Testis (tissue), 3 donors: ENCODE measurements around the gene ESRRB. TPM values are rescaled to one million over a fixed set of nuclear protein-coding genes. Genes with fewer than 3 reads are reported as not detected.

ENCODE experiments used
- DNase-seq: peaks from one replicate; pipeline ENCODE4 v3.0.0-alpha.2; 2019
- H3K27ac ChIP-seq, 2 donors: fragments of 200-600 bp; sonication (generic); one replicate each; pipeline ENCODE4 v1.5.1; 2019
- H3K27me3 ChIP-seq: fragments of 200-600 bp; sonication (generic); one replicate; pipeline ENCODE4 v1.5.1; 2019
- H3K36me3 ChIP-seq: fragments of 200-600 bp; sonication (generic); one replicate; pipeline ENCODE4 v1.5.1; 2017; ENCODE audit warnings: low read depth; ENCODE audit errors: missing control alignments
- H3K4me1 ChIP-seq: fragments of 200-600 bp; sonication (generic); one replicate; pipeline ENCODE4 v1.5.1; 2019
- H3K4me3 ChIP-seq, 2 donors: fragments of 200-600 bp; sonication (generic); one replicate each; pipeline ENCODE4 v1.5.1; 2017 to 2019
- H3K9me3 ChIP-seq: fragments of 200-600 bp; sonication (generic); one replicate; pipeline ENCODE4 v1.5.1; 2017
- CTCF ChIP-seq, 3 experiments: fragments of 450-650 bp in 2 of 3; fragments of 200-600 bp in 1 of 3; sonication (generic) in 1 of 3; IDR thresholded peaks; one replicate each; pipeline ENCODE4 v1.5.1; 2016 to 2019; ENCODE audit warnings: antibody characterized with exemption in 3 of 3, mild to moderate bottlenecking in 2 of 3, moderate library complexity in 1 of 3
- POLR2A ChIP-seq: fragments of 450-650 bp; IDR thresholded peaks from one replicate; pipeline ENCODE4 v1.6.1; 2017; ENCODE audit warnings: antibody characterized with exemption, mild to moderate bottlenecking, moderate library complexity
- WGBS, 2 donors: methylation state at CpG; one replicate each; pipeline ENCODE4 v1.1.5; 2018; 5-methylcytosine and 5-hydroxymethylcytosine counted together
- intact Hi-C: fragments of 100-400 bp; cut with DNase I; formaldehyde crosslinking; loops from one replicate; pipeline ENCODE4 v1.15.1; 2023; ENCODE audit warnings: low total_unique reads
- polyA plus RNA-seq: library from polyadenylated mRNA; stranded (reverse); fragments of 350-450 nt; fragmentation: Illumina TruSeq; extraction: RNeasy Lipid Tissue Mini Kit (QIAGEN cat#74804); gene quantifications from one replicate; pipeline ENCODE4 v1.2.3, GENCODE V29; 2014; ENCODE audit warnings: low read depth, low replicate concordance; ENCODE audit not compliant: insufficient read depth
- total RNA-seq, 2 donors: library from RNA; depleted of rRNA; stranded (reverse); fragments of >200 nt; gene quantifications; one replicate each; pipeline ENCODE4 v1.2.3, GENCODE V29; 2016

ESRRB gene
- total and polyA plus RNA-seq, 3 donors from 2014 or later, result 2.5 to 3.3 (median 2.8) TPM

- intact Hi-C loops, result no loop called here
- no peak overlapping the region for H3K27ac ChIP-seq
- no peak for DNase-seq
- H3K36me3 ChIP-seq, result no peaks in the 10 kb centered on the region
- H3K4me1 ChIP-seq, result no peaks in the 10 kb centered on the region
- no peak overlapping the region for H3K4me3 ChIP-seq
- H3K9me3 ChIP-seq, result no peaks in the 10 kb centered on the region
- 91 to 94% methylated on average over 1 of the region's 1 CpG for WGBS, 2 donors
- H3K27me3 ChIP-seq, result no peaks in the 10 kb centered on the region
- TF ChIP-seq POLR2A, result no peak
- no peak for TF ChIP-seq CTCF (IDR thresholded peaks at IDR 0.05)
Observed at GRCh38 chr14:76408877-76409276, 32.9 kb downstream of the ESRRB start.

- H3K36me3 ChIP-seq, result no peaks in the 10 kb centered on the region
- intact Hi-C loops, result no loop called here
- DNase-seq, result no peak
- no peaks in the 10 kb centered on the region for H3K4me1 ChIP-seq
- H3K27ac ChIP-seq, result no peak overlapping the region
- H3K4me3 ChIP-seq, result no peak overlapping the region
- H3K9me3 ChIP-seq, result no peaks in the 10 kb centered on the region
- WGBS, 2 donors, result 49 to 60% methylated on average over 5 of the region's 5 CpGs
- TF ChIP-seq CTCF (IDR thresholded peaks at IDR 0.05) (no peak), POLR2A (no peak)
- no peaks in the 10 kb centered on the region for H3K27me3 ChIP-seq
Observed at GRCh38 chr14:76412501-76412900, 36.6 kb downstream of the ESRRB start.

- Histone ChIP-seq H3K27ac (no peak overlapping the region), H3K4me3 (no peak overlapping the region), H3K4me1 (no peaks in the 10 kb centered on the region), H3K9me3 (no peaks in the 10 kb centered on the region), H3K36me3 (no peaks in the 10 kb centered on the region), H3K27me3 (no peaks in the 10 kb centered on the region)
- no peak for DNase-seq
- intact Hi-C loops, result no loop called here
- no peak for TF ChIP-seq POLR2A
- no peak for TF ChIP-seq CTCF (IDR thresholded peaks at IDR 0.05)
- WGBS, 2 donors, result 43 to 47% methylated on average over 18 to 19 of the region's 23 CpGs
Observed at GRCh38 chr14:76413106-76413961, 37.4 kb downstream of the ESRRB start.

GRCh38 chr14:76413962-76414600, 38.1 kb downstream of the ESRRB start:
- Histone ChIP-seq H3K27me3 (no peaks in the 10 kb centered on the region), H3K36me3 (no peaks in the 10 kb centered on the region), H3K4me3 (no peak overlapping the region), H3K9me3 (no peaks in the 10 kb centered on the region), H3K27ac (no peak overlapping the region), H3K4me1 (no peaks in the 10 kb centered on the region)
- no peak for DNase-seq
- intact Hi-C loops, result no loop called here
- WGBS, 2 donors, result 22 to 43% methylated on average over 7 to 10 of the region's 36 CpGs
- no peak for TF ChIP-seq POLR2A
- no peak for TF ChIP-seq CTCF (IDR thresholded peaks at IDR 0.05)
